ENCODE results near the gene CFAP20DC. TPM values are rescaled to one million over a fixed set of nuclear protein-coding genes. Genes with fewer than 3 reads are reported as not detected.

CFAP20DC gene
- total RNA-seq, 2 donors from 2014 or later: 0.33 to 1.0 TPM

- Histone ChIP-seq H3K4me1 (no peaks in the 10 kb centered on the region), H3K36me3 (replicated peaks in 1 of 2; ENCODE audit: insufficient read depth in 1 of 2, low read depth in 2 of 2) (no peaks in the 10 kb centered on the region), H3K4me3 (no peak overlapping the region), H3K27me3 (no peaks in the 10 kb centered on the region), H3K9me3 (no peaks in the 10 kb centered on the region), H3K27ac (no peak overlapping the region)
- no peak for DNase-seq
- intact Hi-C loops (cut with DNase I): no loop called here
- no peak for TF ChIP-seq POLR2A (IDR thresholded peaks at IDR 0.05)
- 71 to 74% methylated on average over 4 of the region's 4 CpGs for WGBS, 2 donors
- no peak for ATAC-seq
Measured at GRCh38 chr3:58837856-58838255, 212.0 kb downstream of the CFAP20DC start.

GRCh38 chr3:58837141-58837843 is 212.5 kb downstream of the CFAP20DC start:
- 76 to 89% methylated on average over 3 of the region's 3 CpGs for WGBS, 2 donors
- no peak for DNase-seq
- intact Hi-C loops (cut with DNase I): no loop called here
- H3K4me1 ChIP-seq: no peaks in the 10 kb centered on the region
- no peak overlapping the region for H3K4me3 ChIP-seq
- ATAC-seq: no peak
- H3K9me3 ChIP-seq: no peaks in the 10 kb centered on the region
- no peaks in the 10 kb centered on the region for H3K36me3 ChIP-seq (replicated peaks in 1 of 2; ENCODE audit: insufficient read depth in 1 of 2, low read depth in 2 of 2)
- no peak overlapping the region for H3K27ac ChIP-seq
- no peaks in the 10 kb centered on the region for H3K27me3 ChIP-seq
- no peak for TF ChIP-seq CTCF (IDR thresholded peaks at IDR 0.05)
- TF ChIP-seq POLR2A (IDR thresholded peaks at IDR 0.05): no peak

- H3K4me1 ChIP-seq: no peaks in the 10 kb centered on the region
- no peaks in the 10 kb centered on the region for H3K27me3 ChIP-seq
- no peak for TF ChIP-seq CTCF (IDR thresholded peaks at IDR 0.05)
- no peak for TF ChIP-seq POLR2A (IDR thresholded peaks at IDR 0.05)
- 81 to 87% methylated on average over 3 of the region's 3 CpGs for WGBS, 2 donors
- no peak for ATAC-seq
- H3K27ac ChIP-seq: no peak overlapping the region
- H3K4me3 ChIP-seq: no peak overlapping the region
- DNase-seq: no peak
- no peaks in the 10 kb centered on the region for H3K9me3 ChIP-seq
- no peaks in the 10 kb centered on the region for H3K36me3 ChIP-seq (replicated peaks in 1 of 2; ENCODE audit: insufficient read depth in 1 of 2, low read depth in 2 of 2)
- intact Hi-C loops (cut with DNase I): no loop called here
Measured at GRCh38 chr3:58835086-58835485, 214.7 kb downstream of the CFAP20DC start.

GRCh38 chr3:58833491-58833890 is 216.3 kb downstream of the CFAP20DC start:
- no peak for TF ChIP-seq POLR2A (IDR thresholded peaks at IDR 0.05)
- no peak for TF ChIP-seq CTCF (IDR thresholded peaks at IDR 0.05)
- H3K27me3 ChIP-seq: no peaks in the 10 kb centered on the region
- no peaks in the 10 kb centered on the region for H3K9me3 ChIP-seq
- no peaks in the 10 kb centered on the region for H3K4me1 ChIP-seq
- no peaks in the 10 kb centered on the region for H3K36me3 ChIP-seq (replicated peaks in 1 of 2; ENCODE audit: insufficient read depth in 1 of 2, low read depth in 2 of 2)
- WGBS, 2 donors: 55 to 62% methylated on average over 1 of the region's 1 CpG
- no peak overlapping the region for H3K4me3 ChIP-seq
- intact Hi-C loops (cut with DNase I): no loop called here
- no peak overlapping the region for H3K27ac ChIP-seq
- ATAC-seq (no peak), DNase-seq (no peak)

GRCh38 chr3:58829321-58830000 is 220.4 kb downstream of the CFAP20DC start:
- DNase-seq (no peak), ATAC-seq (no peak)
- WGBS, 2 donors: 76 to 80% methylated on average over 4 of the region's 4 CpGs
- Histone ChIP-seq H3K9me3 (no peaks in the 10 kb centered on the region), H3K27me3 (no peaks in the 10 kb centered on the region), H3K27ac (no peak overlapping the region), H3K36me3 (replicated peaks in 1 of 2; ENCODE audit: insufficient read depth in 1 of 2, low read depth in 2 of 2) (no peaks in the 10 kb centered on the region), H3K4me3 (no peak overlapping the region), H3K4me1 (no peaks in the 10 kb centered on the region)
- TF ChIP-seq CTCF (IDR thresholded peaks at IDR 0.05) (no peak), POLR2A (IDR thresholded peaks at IDR 0.05) (no peak)
- intact Hi-C loops (cut with DNase I): no loop called here
